ENCODE results near the gene PTAFR.

PTAFR gene

GRCh38 chr1:28135371-28136168, 40.9 kb downstream of the PTAFR start:
- Histone ChIP-seq H3K4me2 (ENCODE audit: low read depth, low read length) (no peak overlapping the region), H3K9ac (ENCODE audit: low read length) (no peak overlapping the region), H3K27ac (ENCODE audit: low read length) (no peak overlapping the region), H3K4me3 (ENCODE audit: low read length) (no peak overlapping the region), H3K9me3 (replicated peaks; ENCODE audit: insufficient read depth, low read length) (no peaks in the 10 kb centered on the region), H3K79me2 (ENCODE audit: low read length) (no peaks in the 10 kb centered on the region), H3K9me2 (replicated peaks; ENCODE audit: insufficient read depth, low read length) (no peaks in the 10 kb centered on the region), H4K20me1 (ENCODE audit: insufficient read depth, low read length) (no peaks in the 10 kb centered on the region), H2AFZ (ENCODE audit: low read length) (no peak overlapping the region), H3K27me3 (replicated peaks; ENCODE audit: insufficient read depth, low read length) (no peaks in the 10 kb centered on the region), H3K36me3 (replicated peaks; ENCODE audit: insufficient read depth, low read length) (no peaks in the 10 kb centered on the region), H3F3A (ENCODE audit: insufficient read depth, low read length) (no peaks in the 10 kb centered on the region), H3K4me1 (ENCODE audit: low read length) (peaks cover 10% of the 10 kb centered on the region)
- no peak for DNase-seq
- TF ChIP-seq EZH2 (optimal IDR thresholded peaks at IDR 0.05; ENCODE audit: low read depth, low read length) (no peak), CTCF (IDR thresholded peaks at IDR 0.05; ENCODE audit: low read length) (no peak), EZH2phosphoT487 (IDR thresholded peaks at IDR 0.05; ENCODE audit: low read length) (no peak)

GRCh38 chr1:28134651-28135207, 41.8 kb downstream of the PTAFR start:
- H3K4me1 ChIP-seq (ENCODE audit: low read length), result peaks cover 10% of the 10 kb centered on the region
- H3F3A ChIP-seq (ENCODE audit: insufficient read depth, low read length), result no peaks in the 10 kb centered on the region
- no peaks in the 10 kb centered on the region for H3K27me3 ChIP-seq (replicated peaks; ENCODE audit: insufficient read depth, low read length)
- H3K36me3 ChIP-seq (replicated peaks; ENCODE audit: insufficient read depth, low read length), result no peaks in the 10 kb centered on the region
- H3K9me3 ChIP-seq (replicated peaks; ENCODE audit: insufficient read depth, low read length), result no peaks in the 10 kb centered on the region
- H3K9me2 ChIP-seq (replicated peaks; ENCODE audit: insufficient read depth, low read length), result no peaks in the 10 kb centered on the region
- H3K9ac ChIP-seq (ENCODE audit: low read length), result no peak overlapping the region
- H3K4me2 ChIP-seq (ENCODE audit: low read depth, low read length), result no peak overlapping the region
- no peaks in the 10 kb centered on the region for H3K79me2 ChIP-seq (ENCODE audit: low read length)
- DNase-seq, result no peak
- H3K4me3 ChIP-seq (ENCODE audit: low read length), result no peak overlapping the region
- no peaks in the 10 kb centered on the region for H4K20me1 ChIP-seq (ENCODE audit: insufficient read depth, low read length)
- TF ChIP-seq EZH2 (optimal IDR thresholded peaks at IDR 0.05; ENCODE audit: low read depth, low read length) (no peak), CTCF (IDR thresholded peaks at IDR 0.05; ENCODE audit: low read length) (no peak), EZH2phosphoT487 (IDR thresholded peaks at IDR 0.05; ENCODE audit: low read length) (no peak)
- no peak overlapping the region for H3K27ac ChIP-seq (ENCODE audit: low read length)
- no peak overlapping the region for H2AFZ ChIP-seq (ENCODE audit: low read length)

GRCh38 chr1:28132171-28133167, 44.0 kb downstream of the PTAFR start:
- Histone ChIP-seq H3K4me3 (ENCODE audit: low read length) (no peak overlapping the region), H3K36me3 (replicated peaks; ENCODE audit: insufficient read depth, low read length) (no peaks in the 10 kb centered on the region), H3K9ac (ENCODE audit: low read length) (no peak overlapping the region), H3K9me3 (replicated peaks; ENCODE audit: insufficient read depth, low read length) (no peaks in the 10 kb centered on the region), H3F3A (ENCODE audit: insufficient read depth, low read length) (no peaks in the 10 kb centered on the region), H3K27me3 (replicated peaks; ENCODE audit: insufficient read depth, low read length) (no peaks in the 10 kb centered on the region), H2AFZ (ENCODE audit: low read length) (no peak overlapping the region), H3K4me2 (ENCODE audit: low read depth, low read length) (peak overlapping the region; percentile 56; the same call in 1 of the 2 replicates), H3K9me2 (replicated peaks; ENCODE audit: insufficient read depth, low read length) (no peaks in the 10 kb centered on the region), H3K4me1 (ENCODE audit: low read length) (peaks cover 10% of the 10 kb centered on the region), H3K27ac (ENCODE audit: low read length) (no peak overlapping the region), H3K79me2 (ENCODE audit: low read length) (no peaks in the 10 kb centered on the region), H4K20me1 (ENCODE audit: insufficient read depth, low read length) (no peaks in the 10 kb centered on the region)
- DNase-seq, result peak; percentile 21
- TF ChIP-seq EZH2 (optimal IDR thresholded peaks at IDR 0.05; ENCODE audit: low read depth, low read length) (no peak), EZH2phosphoT487 (IDR thresholded peaks at IDR 0.05; ENCODE audit: low read length) (no peak), CTCF (IDR thresholded peaks at IDR 0.05; ENCODE audit: low read length) (no peak)
